ENCODE measurements around the gene SLC25A45. TPM values are rescaled to one million over a fixed set of nuclear protein-coding genes. Genes with fewer than 3 reads are reported as not detected.

Gene SLC25A45
- total RNA-seq, 1 experiment from 2014 or later: 3.9 TPM

GRCh38 chr11:65378208-65378927 is 4.1 kb downstream of the SLC25A45 start:
- H3K27me3 Mint-ChIP-seq (ENCODE audit: insufficient read depth, unreplicated experiment): no peaks in the 10 kb centered on the region
- POLR2A ChIA-PET: interaction anchor here (0.8 to 14.8 kb wide), 3 partner anchors 9 to 124 kb away, joined by 4 to 426 read pairs (median 342); partner anchors contain the start of genes MALAT1 and NEAT1
- CTCF ChIA-PET: interaction anchor here (1.0 to 1.2 kb wide), 2 partner anchors 49 to 139 kb away, joined by 3 to 4 read pairs; no protein-coding TSS in a partner anchor

DNA sequence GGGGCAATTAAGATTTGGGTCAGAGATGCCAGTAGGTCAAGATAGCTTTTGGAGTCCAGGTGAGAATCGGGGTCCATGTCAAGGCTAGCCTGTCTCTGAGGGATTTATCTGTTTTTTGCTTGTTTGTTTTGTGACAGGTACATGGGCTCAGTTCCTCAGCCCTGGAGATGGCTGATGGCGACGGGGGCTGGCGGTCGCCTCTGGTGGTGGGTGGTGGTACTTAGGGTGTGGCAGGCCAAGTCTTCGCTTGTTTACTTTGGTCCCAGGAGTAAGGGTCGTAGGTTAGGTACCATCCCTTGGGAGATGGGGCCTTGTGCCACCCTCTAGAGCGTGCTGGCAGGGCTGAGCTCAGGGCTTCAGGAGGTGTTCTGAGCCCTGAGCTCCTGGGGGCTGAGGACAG is 4.7 kb downstream of the SLC25A45 start:
- peaks cover 16% of the 10 kb centered on the region for H3K4me1 Mint-ChIP-seq (ENCODE audit: insufficient read depth, unreplicated experiment)
- CTCF ChIA-PET: interaction anchor here (1.0 to 1.2 kb wide), 2 partner anchors 48 to 139 kb away, joined by 3 to 4 read pairs; no protein-coding TSS in a partner anchor
- H3K36me3 Mint-ChIP-seq (ENCODE audit: insufficient read depth, unreplicated experiment): peaks cover 4% of the 10 kb centered on the region
- DNase-seq (ENCODE audit: unreplicated experiment): no peak
- POLR2A ChIA-PET: interaction anchor here (0.7 to 14.8 kb wide), 4 partner anchors 10 to 935 kb away, joined by 3 to 426 read pairs (median 173); partner anchors contain the start of genes MALAT1 and NEAT1
- no peak overlapping the region for H3K27ac Mint-ChIP-seq (ENCODE audit: low read depth, unreplicated experiment)
- no peak overlapping the region for H3K4me3 Mint-ChIP-seq (ENCODE audit: unreplicated experiment)
- H3K9me3 Mint-ChIP-seq (ENCODE audit: unreplicated experiment): no peaks in the 10 kb centered on the region
- TF ChIP-seq, protein P1, sequence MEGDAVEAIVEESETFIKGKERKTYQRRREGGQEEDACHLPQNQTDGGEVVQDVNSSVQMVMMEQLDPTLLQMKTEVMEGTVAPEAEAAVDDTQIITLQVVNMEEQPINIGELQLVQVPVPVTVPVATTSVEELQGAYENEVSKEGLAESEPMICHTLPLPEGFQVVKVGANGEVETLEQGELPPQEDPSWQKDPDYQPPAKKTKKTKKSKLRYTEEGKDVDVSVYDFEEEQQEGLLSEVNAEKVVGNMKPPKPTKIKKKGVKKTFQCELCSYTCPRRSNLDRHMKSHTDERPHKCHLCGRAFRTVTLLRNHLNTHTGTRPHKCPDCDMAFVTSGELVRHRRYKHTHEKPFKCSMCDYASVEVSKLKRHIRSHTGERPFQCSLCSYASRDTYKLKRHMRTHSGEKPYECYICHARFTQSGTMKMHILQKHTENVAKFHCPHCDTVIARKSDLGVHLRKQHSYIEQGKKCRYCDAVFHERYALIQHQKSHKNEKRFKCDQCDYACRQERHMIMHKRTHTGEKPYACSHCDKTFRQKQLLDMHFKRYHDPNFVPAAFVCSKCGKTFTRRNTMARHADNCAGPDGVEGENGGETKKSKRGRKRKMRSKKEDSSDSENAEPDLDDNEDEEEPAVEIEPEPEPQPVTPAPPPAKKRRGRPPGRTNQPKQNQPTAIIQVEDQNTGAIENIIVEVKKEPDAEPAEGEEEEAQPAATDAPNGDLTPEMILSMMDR (IDR thresholded peaks at IDR 0.05; ENCODE audit: unreplicated experiment): no peak
- intact Hi-C loops (cut with micrococcal nuclease): no loop called here
- H3K27me3 Mint-ChIP-seq (ENCODE audit: insufficient read depth, unreplicated experiment): no peaks in the 10 kb centered on the region
- no TSS peak for BruUV-seq (replicated peaks)

More at GRCh38 chr11:65378208-65378927, 4.1 kb downstream of the SLC25A45 start:
- no peak overlapping the region for H3K4me3 Mint-ChIP-seq (ENCODE audit: unreplicated experiment)
- H3K9me3 Mint-ChIP-seq (ENCODE audit: unreplicated experiment): no peaks in the 10 kb centered on the region
- H3K27ac Mint-ChIP-seq (ENCODE audit: low read depth, unreplicated experiment): no peak overlapping the region
- DNase-seq (ENCODE audit: unreplicated experiment): no peak
- peaks cover 22% of the 10 kb centered on the region for H3K4me1 Mint-ChIP-seq (ENCODE audit: insufficient read depth, unreplicated experiment)
- TF ChIP-seq, protein P1 (IDR thresholded peaks at IDR 0.05; ENCODE audit: unreplicated experiment): no peak
- no TSS peak for BruUV-seq (replicated peaks)
- intact Hi-C loops (cut with micrococcal nuclease): no loop called here
- H3K36me3 Mint-ChIP-seq (ENCODE audit: insufficient read depth, unreplicated experiment): peaks cover 6% of the 10 kb centered on the region

DNA sequence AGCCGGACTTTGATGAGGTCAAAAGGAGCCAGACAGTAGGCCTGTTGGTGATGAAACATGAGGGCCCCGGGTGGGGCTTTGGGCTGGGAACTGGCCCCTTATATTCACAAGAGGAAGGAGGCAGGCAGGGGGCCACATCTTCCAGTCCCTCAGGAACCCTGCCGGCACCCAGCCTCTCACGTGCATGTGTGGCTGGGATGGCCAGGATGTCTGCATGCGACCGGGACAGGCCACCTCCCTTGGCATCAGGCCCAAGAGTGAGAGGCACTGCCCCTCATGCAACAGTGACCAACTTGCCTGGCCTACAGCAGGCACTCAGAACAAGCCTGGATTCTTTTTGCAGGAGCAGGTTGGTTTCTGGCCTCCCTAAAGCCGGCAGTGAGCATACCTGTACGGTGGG is 5.4 kb downstream of the SLC25A45 start:
- Mint-ChIP-seq H3K36me3 (ENCODE audit: insufficient read depth, unreplicated experiment) (no peaks in the 10 kb centered on the region), H3K9me3 (ENCODE audit: unreplicated experiment) (no peaks in the 10 kb centered on the region), H3K4me3 (ENCODE audit: unreplicated experiment) (no peak overlapping the region), H3K27ac (ENCODE audit: low read depth, unreplicated experiment) (no peak overlapping the region), H3K4me1 (ENCODE audit: insufficient read depth, unreplicated experiment) (peaks cover 11% of the 10 kb centered on the region), H3K27me3 (ENCODE audit: insufficient read depth, unreplicated experiment) (no peaks in the 10 kb centered on the region)
- ChIA-PET POLR2A (interaction anchor here (12.1 kb wide), 1 partner anchor 125 kb away, joined by 342 read pairs; the partner anchor contains the start of gene MALAT1), CTCF (no interaction called here)
- intact Hi-C loops (cut with micrococcal nuclease): no loop called here
- TF ChIP-seq, protein P1 (IDR thresholded peaks at IDR 0.05; ENCODE audit: unreplicated experiment): no peak
- no peak for DNase-seq (ENCODE audit: unreplicated experiment)
- no TSS peak for BruUV-seq (replicated peaks)

DNA sequence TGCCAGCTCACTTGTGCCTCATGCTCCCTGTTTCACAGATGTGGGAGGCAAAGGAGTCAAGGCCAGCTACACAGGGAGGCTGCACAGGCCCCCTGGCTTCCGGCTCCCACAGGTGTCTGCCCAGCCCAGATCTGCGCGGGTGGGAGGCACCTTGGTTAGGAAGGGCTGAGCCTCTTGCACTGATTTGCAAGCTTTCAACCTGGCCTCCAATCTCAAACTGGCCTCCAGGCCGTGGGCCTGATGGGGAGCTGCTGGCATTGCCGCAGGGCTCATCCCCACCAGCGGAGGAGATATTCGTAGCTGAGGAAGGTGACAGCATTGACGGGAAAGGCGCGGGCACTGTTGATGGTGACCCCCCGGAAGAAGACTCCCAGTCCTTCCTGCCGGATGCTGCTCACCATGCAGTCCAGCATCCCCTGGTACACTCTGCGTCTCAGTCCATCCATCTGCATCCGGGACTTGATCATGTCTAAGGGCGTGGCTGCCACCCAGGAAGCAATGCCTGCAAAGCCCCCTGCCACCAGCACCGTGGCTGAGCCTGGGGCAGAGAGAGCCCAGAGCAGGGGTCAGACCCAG is 6.2 kb downstream of the SLC25A45 start:
- POLR2A ChIA-PET: interaction anchor here (0.8 to 1.2 kb wide), 2 partner anchors 9 to 40 kb away, joined by 3 read pairs; no protein-coding TSS in a partner anchor
- Mint-ChIP-seq H3K4me1 (ENCODE audit: insufficient read depth, unreplicated experiment) (peaks cover 14% of the 10 kb centered on the region), H3K27me3 (ENCODE audit: insufficient read depth, unreplicated experiment) (no peaks in the 10 kb centered on the region), H3K36me3 (ENCODE audit: insufficient read depth, unreplicated experiment) (no peaks in the 10 kb centered on the region), H3K9me3 (ENCODE audit: unreplicated experiment) (no peaks in the 10 kb centered on the region), H3K4me3 (ENCODE audit: unreplicated experiment) (no peak overlapping the region), H3K27ac (ENCODE audit: low read depth, unreplicated experiment) (no peak overlapping the region)
- CTCF ChIA-PET: interaction anchor here (0.7 kb wide), 1 partner anchor 207 kb away, joined by 3 read pairs; no protein-coding TSS in a partner anchor
- intact Hi-C loops (cut with micrococcal nuclease): no loop called here
- TF ChIP-seq, protein P1 (IDR thresholded peaks at IDR 0.05; ENCODE audit: unreplicated experiment): no peak
- no TSS peak for BruUV-seq (replicated peaks)
- no peak for DNase-seq (ENCODE audit: unreplicated experiment)
